AG09309 (cell line): ENCODE data around the gene ZBTB6.
"Not testable (repeated sequence)": the region's sequence is repeated elsewhere in the genome, so short reads cannot be mapped to it uniquely, and the experiment has no call there.

Experiments
- DNase-seq: peaks from one replicate; pipeline ENCODE4 v3.0.0-alpha.2; 2010; ENCODE audit warnings: low read depth
- H3K4me3 ChIP-seq: 2 replicates; pipeline ENCODE4 v1.5.1; 2011; ENCODE audit warnings: mild to moderate bottlenecking, low read depth, low read length, moderate library complexity; ENCODE audit not compliant: control insufficient read depth
- TF ChIP-seq, protein P1 (sequence below): IDR thresholded peaks from 2 replicates; pipeline ENCODE4 v1.5.1; 2011; ENCODE audit warnings: mild to moderate bottlenecking, low read depth, low read length, inconsistent platforms; ENCODE audit not compliant: insufficient read depth, control insufficient read depth; ENCODE audit errors: missing control alignments

Gene ZBTB6

DNA sequence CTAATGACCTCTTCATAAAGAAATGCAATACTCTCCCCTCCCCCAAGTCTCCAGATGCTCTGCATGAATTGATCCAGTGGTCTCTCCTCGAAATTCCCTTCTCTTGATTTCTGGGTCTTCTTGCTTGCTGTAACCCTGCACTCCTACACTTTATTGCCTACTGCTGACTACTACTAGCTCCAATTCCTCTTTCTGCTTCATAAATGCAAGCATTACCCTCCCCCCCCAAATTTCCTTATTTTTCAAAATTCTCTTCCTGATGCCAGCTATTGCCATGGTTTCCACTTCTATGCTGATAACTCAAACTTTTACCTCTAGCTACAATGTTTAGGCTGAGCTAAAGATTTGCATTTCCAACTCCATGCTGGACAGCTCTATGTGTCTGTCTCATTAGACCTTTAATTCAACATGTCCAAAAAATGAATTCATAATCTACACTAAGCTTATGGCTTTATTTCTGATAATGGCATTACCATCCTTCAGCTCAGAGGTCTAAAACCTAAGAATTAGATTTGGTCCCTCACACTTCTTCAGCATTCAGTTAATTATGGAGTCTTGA lies 16.8 kb upstream of the ZBTB6 start:
- DNase-seq: no peak
- TF ChIP-seq, protein P1, sequence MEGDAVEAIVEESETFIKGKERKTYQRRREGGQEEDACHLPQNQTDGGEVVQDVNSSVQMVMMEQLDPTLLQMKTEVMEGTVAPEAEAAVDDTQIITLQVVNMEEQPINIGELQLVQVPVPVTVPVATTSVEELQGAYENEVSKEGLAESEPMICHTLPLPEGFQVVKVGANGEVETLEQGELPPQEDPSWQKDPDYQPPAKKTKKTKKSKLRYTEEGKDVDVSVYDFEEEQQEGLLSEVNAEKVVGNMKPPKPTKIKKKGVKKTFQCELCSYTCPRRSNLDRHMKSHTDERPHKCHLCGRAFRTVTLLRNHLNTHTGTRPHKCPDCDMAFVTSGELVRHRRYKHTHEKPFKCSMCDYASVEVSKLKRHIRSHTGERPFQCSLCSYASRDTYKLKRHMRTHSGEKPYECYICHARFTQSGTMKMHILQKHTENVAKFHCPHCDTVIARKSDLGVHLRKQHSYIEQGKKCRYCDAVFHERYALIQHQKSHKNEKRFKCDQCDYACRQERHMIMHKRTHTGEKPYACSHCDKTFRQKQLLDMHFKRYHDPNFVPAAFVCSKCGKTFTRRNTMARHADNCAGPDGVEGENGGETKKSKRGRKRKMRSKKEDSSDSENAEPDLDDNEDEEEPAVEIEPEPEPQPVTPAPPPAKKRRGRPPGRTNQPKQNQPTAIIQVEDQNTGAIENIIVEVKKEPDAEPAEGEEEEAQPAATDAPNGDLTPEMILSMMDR: no peak
- H3K4me3 ChIP-seq: no peak overlapping the region

DNA sequence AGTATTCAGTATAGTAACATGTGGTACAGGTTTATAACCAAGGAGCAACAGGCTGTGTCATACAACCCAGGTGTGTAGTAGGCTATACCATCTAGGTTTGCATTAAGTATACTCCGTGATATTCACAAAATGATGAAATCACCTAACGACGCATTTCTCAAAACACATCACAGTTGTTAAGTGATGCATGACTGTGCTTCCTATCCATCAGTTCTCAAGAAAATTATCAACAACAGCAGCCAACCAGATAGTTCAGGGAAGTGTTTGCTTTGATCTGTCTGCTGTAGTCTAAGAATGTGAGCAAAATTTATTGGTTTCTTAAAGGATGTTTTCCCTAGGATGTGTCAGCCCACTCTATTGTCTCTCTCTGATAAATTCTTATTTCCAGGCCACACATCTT lies 10.8 kb upstream of the ZBTB6 start:
- DNase-seq: no peak
- no peak overlapping the region for H3K4me3 ChIP-seq
- TF ChIP-seq, protein P1: no peak

DNA sequence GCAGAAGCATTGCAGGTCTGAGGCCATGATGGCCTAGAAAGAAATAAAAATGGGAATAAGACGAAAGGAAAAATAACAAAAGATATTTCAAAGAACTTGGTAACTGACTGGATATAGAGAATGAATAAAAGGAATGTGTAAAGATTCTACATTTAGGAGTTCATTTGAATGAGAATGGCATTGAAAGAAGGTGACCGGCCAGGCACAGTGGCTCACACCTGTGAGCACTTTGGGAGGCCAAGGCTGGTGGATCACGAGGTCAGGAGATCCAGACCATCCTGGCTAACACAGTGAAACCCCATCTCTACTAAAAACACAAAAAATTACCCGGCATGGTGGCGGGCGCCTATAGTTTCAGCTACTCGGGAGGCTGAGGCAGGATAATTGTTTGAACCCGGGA lies 9.6 kb upstream of the ZBTB6 start:
- no peak for DNase-seq
- TF ChIP-seq, protein P1: no peak
- no peak overlapping the region for H3K4me3 ChIP-seq

DNA sequence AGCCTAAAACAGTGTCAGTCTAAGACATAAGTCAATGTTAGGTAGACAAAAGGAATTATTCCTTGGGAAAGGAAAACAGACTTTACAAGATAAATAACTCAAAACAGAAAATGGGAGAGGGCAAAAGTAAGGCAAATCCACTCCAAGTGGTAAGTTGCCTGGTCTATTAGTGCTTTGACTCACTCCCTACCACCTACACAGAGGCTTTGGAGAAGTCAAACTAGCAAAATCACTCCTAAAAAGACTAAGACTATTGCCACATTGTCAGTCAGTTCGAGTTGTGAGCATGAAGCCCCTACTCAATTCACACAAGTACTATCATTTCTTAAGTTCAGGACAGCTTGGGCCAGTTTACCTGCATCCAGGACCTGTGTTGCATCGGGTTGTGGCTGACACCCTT lies 5.2 kb upstream of the ZBTB6 start:
- DNase-seq: no peak
- TF ChIP-seq, protein P1: no peak
- no peak overlapping the region for H3K4me3 ChIP-seq

DNA sequence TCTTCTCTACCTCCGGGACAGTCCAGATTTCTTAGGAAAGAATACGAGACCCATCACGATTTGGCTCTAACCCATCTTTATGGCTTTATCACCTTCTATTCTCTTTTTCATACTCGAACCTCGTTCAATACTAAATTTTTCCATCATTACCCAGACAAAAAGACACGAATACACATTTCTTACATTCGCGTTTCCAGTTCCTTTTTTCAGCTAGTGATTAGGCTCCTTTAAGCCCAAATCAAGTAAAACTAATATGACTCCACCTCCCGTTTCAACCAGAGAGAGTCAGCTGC lies 506 bp downstream of the ZBTB6 start:
- no peak for DNase-seq
- TF ChIP-seq, protein P1: no peak
- H3K4me3 ChIP-seq: peak overlapping the region; percentile 81

DNA sequence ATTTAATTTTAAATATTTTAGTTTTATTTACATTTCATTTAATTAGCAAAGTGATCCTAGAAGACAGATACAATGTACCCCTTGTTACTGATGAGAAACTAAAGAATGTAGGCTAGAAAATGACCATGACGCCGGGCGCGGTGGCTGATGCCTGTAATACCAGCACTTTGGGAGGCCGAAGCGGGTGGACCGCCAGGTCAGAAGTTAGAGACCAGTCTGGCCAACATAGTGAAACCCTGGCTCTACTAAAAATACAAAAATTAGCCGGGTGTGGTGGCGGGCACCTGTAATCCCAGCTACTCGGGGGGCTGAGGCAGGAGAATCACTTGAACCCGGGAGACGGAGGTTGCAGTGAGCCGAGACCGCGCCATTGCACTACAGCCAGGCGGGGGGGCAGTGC lies 7.0 kb downstream of the ZBTB6 start:
- H3K4me3 ChIP-seq, DNase-seq: not testable (repeated sequence)

DNA sequence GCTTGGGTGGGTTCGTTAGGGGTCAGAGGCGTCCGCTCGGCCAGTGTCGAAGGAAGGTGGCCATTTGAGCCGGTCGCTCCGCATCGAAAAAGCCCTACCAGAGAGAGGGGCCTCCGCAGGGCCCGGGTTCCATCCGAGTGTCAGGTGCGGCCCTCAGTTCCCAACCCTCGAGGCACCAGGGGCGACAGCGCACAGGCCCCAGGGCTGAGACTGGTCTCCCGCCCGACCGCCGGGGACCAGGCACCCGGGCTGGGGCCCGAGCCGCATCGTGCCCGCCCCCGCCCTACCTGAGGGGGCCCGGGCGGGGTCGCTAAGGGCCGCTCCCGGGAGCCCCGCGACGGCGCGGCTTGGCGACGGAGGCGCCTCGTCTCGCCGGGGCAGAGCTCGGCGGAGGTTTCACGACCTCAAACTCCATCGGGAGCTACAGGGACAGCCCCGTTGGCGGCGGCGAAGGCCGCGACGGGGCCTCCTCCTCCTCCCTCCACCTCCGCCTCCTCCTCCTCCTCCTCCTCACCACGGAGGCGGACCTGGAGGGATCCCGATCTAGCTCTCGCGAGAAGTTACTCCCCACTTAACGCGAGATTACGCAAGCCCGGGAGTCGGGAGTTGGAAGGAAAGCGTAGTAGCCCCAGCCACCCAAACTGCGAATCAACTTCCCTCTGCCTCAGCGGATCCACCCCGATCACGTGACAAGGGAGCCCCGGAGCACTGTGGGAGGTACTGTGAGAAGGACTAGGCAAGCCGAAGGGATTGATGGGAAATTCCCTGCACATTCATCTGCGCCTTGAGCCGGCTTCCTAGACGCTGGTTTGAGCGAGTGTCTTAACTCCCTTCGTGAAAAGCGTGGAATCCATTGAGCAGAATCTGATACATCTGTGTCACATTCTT lies 8.1 kb downstream of the ZBTB6 start, which contains the start of gene RC3H2:
TSS of gene RC3H2 (minus strand) at position 537 of the 888 bp plus-strand sequence. CDS start 7,850 bp downstream, outside the sequence.
- peak within 1 kb of the TSS; percentile 89 for H3K4me3 ChIP-seq
- DNase-seq: peak; percentile 99
- TF ChIP-seq, protein P1: no peak
